ENCODE data around the gene CHRNA9. TPM values are rescaled to one million over a fixed set of nuclear protein-coding genes. Genes with fewer than 3 reads are reported as not detected.

CHRNA9 gene
- total RNA-seq, 1 experiment from 2014 or later: 0.15 TPM

- peak overlapping the region; percentile 12; the same call in 1 of the 2 replicates for H2AFZ ChIP-seq (ENCODE audit: low read length)
- H3K9me3 ChIP-seq (ENCODE audit: low read length): no peaks in the 10 kb centered on the region
- DNase-seq: peak; percentile 89
- H3K4me1 ChIP-seq (ENCODE audit: low read length): peaks cover 41% of the 10 kb centered on the region
- H3K9me2 ChIP-seq (replicated peaks; ENCODE audit: insufficient read depth, low read length): no peaks in the 10 kb centered on the region
- peak overlapping the region; percentile 54 for H3K27ac ChIP-seq (ENCODE audit: low read length)
- no peaks in the 10 kb centered on the region for H3K79me2 ChIP-seq (ENCODE audit: low read length)
- H3K9ac ChIP-seq (ENCODE audit: low read length): peak overlapping the region; percentile 31
- no peaks in the 10 kb centered on the region for H4K20me1 ChIP-seq (ENCODE audit: insufficient read depth, low read depth, low read length)
- H3K4me2 ChIP-seq (ENCODE audit: low read depth, low read length, poor library complexity, severe bottlenecking): peak overlapping the region; percentile 59
- H3K27me3 ChIP-seq (ENCODE audit: low read length): no peaks in the 10 kb centered on the region
- no peaks in the 10 kb centered on the region for H3K36me3 ChIP-seq (ENCODE audit: insufficient read depth, low read length)
- peak overlapping the region; percentile 3; the same call in 1 of the 2 replicates for H3K4me3 ChIP-seq (ENCODE audit: low read length)
These were observed 7.8 kb upstream of the CHRNA9 start for GRCh38 chr4:40327340-40327739.

- peaks cover 41% of the 10 kb centered on the region for H3K4me1 ChIP-seq (ENCODE audit: low read length)
- no peaks in the 10 kb centered on the region for H3K79me2 ChIP-seq (ENCODE audit: low read length)
- H3K27ac ChIP-seq (ENCODE audit: low read length): no peak overlapping the region
- no peak overlapping the region for H2AFZ ChIP-seq (ENCODE audit: low read length)
- no peak overlapping the region for H3K9ac ChIP-seq (ENCODE audit: low read length)
- H3K9me2 ChIP-seq (replicated peaks; ENCODE audit: insufficient read depth, low read length): no peaks in the 10 kb centered on the region
- H4K20me1 ChIP-seq (ENCODE audit: insufficient read depth, low read depth, low read length): no peaks in the 10 kb centered on the region
- no peak for DNase-seq
- no peaks in the 10 kb centered on the region for H3K27me3 ChIP-seq (ENCODE audit: low read length)
- H3K36me3 ChIP-seq (ENCODE audit: insufficient read depth, low read length): no peaks in the 10 kb centered on the region
- H3K4me2 ChIP-seq (ENCODE audit: low read depth, low read length, poor library complexity, severe bottlenecking): no peak overlapping the region
- no peaks in the 10 kb centered on the region for H3K9me3 ChIP-seq (ENCODE audit: low read length)
- H3K4me3 ChIP-seq (ENCODE audit: low read length): no peak overlapping the region
These were observed 6.8 kb upstream of the CHRNA9 start for GRCh38 chr4:40328383-40328782.

DNA sequence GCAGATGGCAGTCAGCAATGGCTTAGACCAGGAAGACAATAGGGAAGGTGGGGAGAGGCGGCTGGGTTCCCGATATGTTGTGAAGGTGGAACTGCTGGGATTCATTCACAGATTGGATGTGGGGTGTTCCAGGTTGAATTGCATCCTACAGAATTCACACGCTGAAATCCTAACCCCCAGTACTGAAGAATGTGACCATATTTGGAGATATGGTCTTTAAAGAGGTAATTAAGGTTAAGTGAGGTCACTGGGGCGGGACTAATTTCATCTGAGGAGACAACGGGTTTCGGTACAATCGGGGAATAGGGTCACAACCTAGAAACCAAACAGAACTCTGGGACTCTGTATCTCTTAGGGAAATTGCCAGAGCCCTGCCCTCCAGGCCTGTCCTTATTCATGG is 5.3 kb upstream of the CHRNA9 start:
- Histone ChIP-seq H3K27ac (ENCODE audit: low read length) (no peak overlapping the region), H3K27me3 (ENCODE audit: low read length) (no peaks in the 10 kb centered on the region), H3K36me3 (ENCODE audit: insufficient read depth, low read length) (no peaks in the 10 kb centered on the region), H3K4me1 (ENCODE audit: low read length) (peaks cover 35% of the 10 kb centered on the region), H3K9ac (ENCODE audit: low read length) (no peak overlapping the region), H2AFZ (ENCODE audit: low read length) (no peak overlapping the region), H3K4me3 (ENCODE audit: low read length) (no peak overlapping the region), H3K79me2 (ENCODE audit: low read length) (no peaks in the 10 kb centered on the region), H4K20me1 (ENCODE audit: insufficient read depth, low read depth, low read length) (no peaks in the 10 kb centered on the region), H3K9me2 (replicated peaks; ENCODE audit: insufficient read depth, low read length) (no peaks in the 10 kb centered on the region), H3K4me2 (ENCODE audit: low read depth, low read length, poor library complexity, severe bottlenecking) (no peak overlapping the region), H3K9me3 (ENCODE audit: low read length) (no peaks in the 10 kb centered on the region)
- DNase-seq: no peak

DNA sequence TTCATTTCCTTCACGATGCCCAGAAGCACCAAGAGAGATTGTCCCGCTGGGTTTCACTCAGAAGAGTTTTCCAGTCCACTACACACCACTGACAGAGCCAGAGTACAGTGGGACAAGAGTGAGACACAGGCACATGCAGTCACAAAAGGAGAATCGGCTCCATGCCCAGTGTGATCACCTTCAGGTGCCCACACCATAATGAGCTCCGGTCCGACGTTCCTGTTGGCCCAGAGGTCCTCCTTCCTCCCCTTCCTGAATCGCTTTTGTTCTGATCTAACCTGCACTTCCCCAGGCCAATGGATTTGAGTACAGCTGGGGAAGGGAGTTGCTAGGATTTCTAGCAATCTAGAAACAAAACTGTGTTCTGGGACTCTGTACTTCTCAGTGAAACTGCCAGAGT is 4.6 kb upstream of the CHRNA9 start:
- Histone ChIP-seq H3K4me1 (ENCODE audit: low read length) (peaks cover 29% of the 10 kb centered on the region), H3K9ac (ENCODE audit: low read length) (no peak overlapping the region), H2AFZ (ENCODE audit: low read length) (no peak overlapping the region)

DNA sequence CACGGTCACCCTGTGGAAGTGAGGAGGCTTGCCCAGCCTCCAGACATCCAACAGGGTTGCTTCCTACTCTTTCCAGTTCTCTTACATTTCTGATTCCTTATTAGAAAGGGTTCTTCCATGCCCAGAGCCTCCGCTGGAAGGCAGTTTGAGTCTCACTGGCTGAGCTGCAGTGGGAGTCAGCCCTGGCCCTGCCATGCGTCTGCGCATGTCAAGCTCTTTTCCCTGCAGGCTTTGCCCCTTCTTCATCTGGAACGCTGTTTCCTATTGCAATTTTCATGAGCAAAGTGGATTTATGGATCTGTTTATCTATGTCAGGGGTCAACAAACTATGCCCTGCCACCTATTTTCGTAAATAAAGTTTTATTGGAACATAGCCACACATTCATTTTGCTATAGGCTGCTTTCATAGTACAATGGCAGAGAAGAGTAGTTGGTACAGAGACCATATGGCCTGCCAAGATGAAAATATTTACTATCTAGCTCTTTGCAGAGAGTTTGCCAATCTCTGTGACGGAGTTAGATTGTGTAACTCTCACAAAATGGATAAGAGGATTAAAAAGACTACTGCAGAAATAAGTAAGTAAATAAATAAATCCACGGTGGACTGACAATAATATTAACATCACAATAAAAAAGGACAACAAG is 3.9 kb upstream of the CHRNA9 start:
- no peak overlapping the region for H3K4me3 ChIP-seq (ENCODE audit: low read length)
- H3K79me2 ChIP-seq (ENCODE audit: low read length): no peaks in the 10 kb centered on the region
- H3K4me1 ChIP-seq (ENCODE audit: low read length): peaks cover 22% of the 10 kb centered on the region
- H3K9ac ChIP-seq (ENCODE audit: low read length): no peak overlapping the region
- H3K27me3 ChIP-seq (ENCODE audit: low read length): no peaks in the 10 kb centered on the region
- H3K9me3 ChIP-seq (ENCODE audit: low read length): no peaks in the 10 kb centered on the region
- H2AFZ ChIP-seq (ENCODE audit: low read length): no peak overlapping the region
- no peak for DNase-seq
- H3K36me3 ChIP-seq (ENCODE audit: insufficient read depth, low read length): no peaks in the 10 kb centered on the region
- H3K4me2 ChIP-seq (ENCODE audit: low read depth, low read length, poor library complexity, severe bottlenecking): no peak overlapping the region
- H3K9me2 ChIP-seq (replicated peaks; ENCODE audit: insufficient read depth, low read length): no peaks in the 10 kb centered on the region
- H4K20me1 ChIP-seq (ENCODE audit: insufficient read depth, low read depth, low read length): no peaks in the 10 kb centered on the region
- no peak overlapping the region for H3K27ac ChIP-seq (ENCODE audit: low read length)

More for the DNA sequence above, 4.6 kb upstream of the CHRNA9 start:
- no peak for DNase-seq
- no peaks in the 10 kb centered on the region for H3K9me2 ChIP-seq (replicated peaks; ENCODE audit: insufficient read depth, low read length)
- no peak overlapping the region for H3K4me2 ChIP-seq (ENCODE audit: low read depth, low read length, poor library complexity, severe bottlenecking)
- no peaks in the 10 kb centered on the region for H3K79me2 ChIP-seq (ENCODE audit: low read length)
- no peak overlapping the region for H3K27ac ChIP-seq (ENCODE audit: low read length)
- no peaks in the 10 kb centered on the region for H3K27me3 ChIP-seq (ENCODE audit: low read length)
- H3K4me3 ChIP-seq (ENCODE audit: low read length): no peak overlapping the region
- no peaks in the 10 kb centered on the region for H3K36me3 ChIP-seq (ENCODE audit: insufficient read depth, low read length)
- no peaks in the 10 kb centered on the region for H3K9me3 ChIP-seq (ENCODE audit: low read length)
- no peaks in the 10 kb centered on the region for H4K20me1 ChIP-seq (ENCODE audit: insufficient read depth, low read depth, low read length)

DNA sequence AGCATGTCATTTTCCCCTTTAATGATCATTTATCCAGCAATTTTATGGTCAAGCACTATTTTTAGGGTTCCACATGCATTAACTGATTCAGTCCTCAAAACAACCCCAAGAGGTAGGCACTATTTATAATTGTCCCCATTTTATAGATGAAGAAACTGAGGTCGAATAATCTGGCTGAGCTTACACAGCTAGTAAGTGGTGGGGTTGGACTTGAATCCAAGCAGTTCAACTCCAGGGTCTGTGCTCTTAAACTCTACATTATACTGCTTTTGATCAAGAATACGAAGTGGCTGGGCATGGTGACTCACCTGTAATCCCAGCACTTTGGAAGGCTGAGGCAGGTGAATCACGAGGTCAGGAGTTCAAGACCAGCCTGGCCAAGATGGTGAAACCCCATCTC is 3.2 kb upstream of the CHRNA9 start:
- Histone ChIP-seq H3K4me1 (ENCODE audit: low read length) (peaks cover 14% of the 10 kb centered on the region), H2AFZ (ENCODE audit: low read length) (no peak overlapping the region), H3K27ac (ENCODE audit: low read length) (no peak overlapping the region), H3K27me3 (ENCODE audit: low read length) (no peaks in the 10 kb centered on the region), H3K9me3 (ENCODE audit: low read length) (no peaks in the 10 kb centered on the region), H3K79me2 (ENCODE audit: low read length) (no peaks in the 10 kb centered on the region), H3K4me2 (ENCODE audit: low read depth, low read length, poor library complexity, severe bottlenecking) (no peak overlapping the region), H4K20me1 (ENCODE audit: insufficient read depth, low read depth, low read length) (no peaks in the 10 kb centered on the region), H3K9me2 (replicated peaks; ENCODE audit: insufficient read depth, low read length) (no peaks in the 10 kb centered on the region), H3K36me3 (ENCODE audit: insufficient read depth, low read length) (no peaks in the 10 kb centered on the region), H3K4me3 (ENCODE audit: low read length) (no peak overlapping the region), H3K9ac (ENCODE audit: low read length) (no peak overlapping the region)
- no peak for DNase-seq

GRCh38 chr4:40333921-40334352 is 1.2 kb upstream of the CHRNA9 start:
- DNase-seq: no peak
- Histone ChIP-seq H3K27ac (ENCODE audit: low read length) (no peak overlapping the region), H2AFZ (ENCODE audit: low read length) (no peak overlapping the region), H3K9ac (ENCODE audit: low read length) (no peak overlapping the region), H3K27me3 (ENCODE audit: low read length) (no peaks in the 10 kb centered on the region; the same call in 1 of the 2 replicates), H3K4me3 (ENCODE audit: low read length) (no peak overlapping the region), H3K4me2 (ENCODE audit: low read depth, low read length, poor library complexity, severe bottlenecking) (no peak overlapping the region), H3K9me3 (ENCODE audit: low read length) (no peaks in the 10 kb centered on the region), H3K4me1 (ENCODE audit: low read length) (no peaks in the 10 kb centered on the region), H3K79me2 (ENCODE audit: low read length) (no peaks in the 10 kb centered on the region), H3K36me3 (ENCODE audit: insufficient read depth, low read length) (no peaks in the 10 kb centered on the region), H3K9me2 (replicated peaks; ENCODE audit: insufficient read depth, low read length) (no peaks in the 10 kb centered on the region), H4K20me1 (ENCODE audit: insufficient read depth, low read depth, low read length) (no peaks in the 10 kb centered on the region)

DNA sequence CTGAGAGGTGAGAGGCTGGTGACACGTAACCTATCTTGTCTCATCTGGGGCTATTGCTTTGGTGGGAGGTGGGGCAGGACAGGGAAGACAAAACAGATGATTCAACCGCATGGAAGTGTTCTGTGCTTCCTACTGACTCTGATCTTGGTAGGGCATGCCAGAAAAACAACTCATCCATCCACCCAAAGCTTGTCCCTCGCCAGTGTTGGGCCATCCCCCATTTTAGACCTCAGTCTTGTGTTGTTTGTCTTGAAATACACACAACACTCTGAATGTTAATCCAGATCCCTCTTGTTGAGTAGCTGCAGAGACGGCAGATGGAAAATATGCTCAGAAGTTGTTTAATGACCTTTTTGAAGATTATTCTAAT is 377 bp downstream of the CHRNA9 start:
- H3K9ac ChIP-seq (ENCODE audit: low read length): no peak overlapping the region
- no peak overlapping the region for H3K4me3 ChIP-seq (ENCODE audit: low read length)
- DNase-seq: no peak
- H4K20me1 ChIP-seq (ENCODE audit: insufficient read depth, low read depth, low read length): no peaks in the 10 kb centered on the region
- H2AFZ ChIP-seq (ENCODE audit: low read length): no peak overlapping the region
- no peaks in the 10 kb centered on the region for H3K4me1 ChIP-seq (ENCODE audit: low read length)
- no peak overlapping the region for H3K27ac ChIP-seq (ENCODE audit: low read length)
- no peaks in the 10 kb centered on the region; the same call in 1 of the 2 replicates for H3K27me3 ChIP-seq (ENCODE audit: low read length)
- H3K4me2 ChIP-seq (ENCODE audit: low read depth, low read length, poor library complexity, severe bottlenecking): no peak overlapping the region
- no peaks in the 10 kb centered on the region for H3K9me3 ChIP-seq (ENCODE audit: low read length)
- no peaks in the 10 kb centered on the region for H3K79me2 ChIP-seq (ENCODE audit: low read length)
- H3K36me3 ChIP-seq (ENCODE audit: insufficient read depth, low read length): no peaks in the 10 kb centered on the region
- H3K9me2 ChIP-seq (replicated peaks; ENCODE audit: insufficient read depth, low read length): no peaks in the 10 kb centered on the region
